GM12864 (cell line): Measurements from ENCODE around the gene FIZ1.

Experiments
- DNase-seq: peaks from one replicate; pipeline ENCODE4 v3.0.0-alpha.2; 2011; ENCODE audit warnings: low read depth
- H3K4me3 ChIP-seq: 2 replicates; pipeline ENCODE4 v1.5.1; 2011; ENCODE audit warnings: mild to moderate bottlenecking, low read depth, low read length, control low read depth
- CTCF ChIP-seq: IDR thresholded peaks from 2 replicates; pipeline ENCODE4 v1.5.1; 2011; ENCODE audit warnings: low read depth, mild to moderate bottlenecking, moderate library complexity, low read length, control low read depth, inconsistent platforms; ENCODE audit errors: missing control alignments

The FIZ1 gene

GRCh38 chr19:55600662-55601028 is 1.3 kb upstream of the FIZ1 start:
- DNase-seq = no peak
- H3K4me3 ChIP-seq = peak overlapping the region; percentile 90
- no peak for TF ChIP-seq CTCF

GRCh38 chr19:55599842-55600661 is 735 bp upstream of the FIZ1 start, which contains the start of gene ZNF524:
TSS of gene ZNF524 (plus strand) at chr19:55600288. CDS start at chr19:55602113, 1,825 bp downstream.
- peak; percentile 68 for DNase-seq
- no peak for TF ChIP-seq CTCF
- H3K4me3 ChIP-seq = peak within 1 kb of the TSS; percentile 90

GRCh38 chr19:55598719-55599467 is 424 bp downstream of the FIZ1 start:
- TF ChIP-seq CTCF = no peak
- peak overlapping the region; percentile 90 for H3K4me3 ChIP-seq
- peak; percentile 73 for DNase-seq

- no peak for DNase-seq
- H3K4me3 ChIP-seq = no peak overlapping the region
- no peak for TF ChIP-seq CTCF
Observed at GRCh38 chr19:55598034-55598433, 1.3 kb downstream of the FIZ1 start.

- no peak overlapping the region for H3K4me3 ChIP-seq
Observed at GRCh38 chr19:55597501-55597921, 1.8 kb downstream of the FIZ1 start.

GRCh38 chr19:55596304-55596703 is 3.0 kb downstream of the FIZ1 start:
- no peak for TF ChIP-seq CTCF
- no peak overlapping the region for H3K4me3 ChIP-seq
- no peak for DNase-seq

More at GRCh38 chr19:55597501-55597921, 1.8 kb downstream of the FIZ1 start:
- no peak for TF ChIP-seq CTCF
- no peak for DNase-seq
